Fibroblast of the aortic adventitia (primary cell): Measurements from ENCODE around the gene CAMTA2. TPM values are rescaled to one million over a fixed set of nuclear protein-coding genes. Genes with fewer than 3 reads are reported as not detected.

ENCODE experiments used
- DNase-seq: peaks from one replicate; pipeline ENCODE4 v3.0.0-alpha.2; 2010; ENCODE audit warnings: low read depth
- H3K4me3 ChIP-seq: 2 replicates; pipeline ENCODE4 v1.5.1; 2011; ENCODE audit warnings: low read depth, mild to moderate bottlenecking, control low read depth, low read length, moderate library complexity
- CTCF ChIP-seq: IDR thresholded peaks from 2 replicates; pipeline ENCODE4 v1.5.1; 2011; ENCODE audit warnings: mild to moderate bottlenecking, low read length, control low read depth, inconsistent platforms; ENCODE audit not compliant: insufficient read depth
- total RNA-seq: library from RNA; depleted of rRNA; stranded (reverse); fragments of >200 nt; gene quantifications from 2 replicates; pipeline ENCODE4 v1.2.3, GENCODE V29; 2012; ENCODE audit warnings: low replicate concordance

Gene CAMTA2
- total RNA-seq, 1 donor: 21.1 TPM

DNA sequence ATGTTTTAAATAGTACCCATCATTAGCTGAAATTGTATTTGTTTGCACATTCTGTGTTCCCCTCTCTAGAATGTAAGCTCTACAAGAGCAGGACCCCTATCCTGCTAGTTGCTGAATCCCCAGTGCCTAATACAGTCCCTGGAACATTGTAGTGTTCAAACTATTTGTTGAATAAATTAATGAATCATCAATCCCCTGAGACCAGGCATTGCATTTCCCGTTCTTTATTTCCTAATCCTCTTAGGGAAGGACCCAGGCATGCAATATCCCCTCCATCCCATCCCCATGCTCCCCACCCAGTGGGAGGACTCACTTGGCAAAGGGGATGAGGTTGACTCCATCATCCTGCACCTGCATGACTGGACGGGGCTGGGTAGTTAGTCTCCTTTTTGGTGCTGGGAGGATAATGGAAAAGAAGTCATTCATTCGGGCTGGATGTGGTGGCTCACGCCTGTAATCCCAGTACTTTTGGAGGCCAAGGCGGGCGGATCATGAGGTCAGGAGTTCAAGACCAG, 6.7 kb upstream of the CAMTA2 start:
- no peak for TF ChIP-seq CTCF
- DNase-seq: no peak
- no peak overlapping the region for H3K4me3 ChIP-seq

- H3K4me3 ChIP-seq: peak overlapping the region; percentile 86
- no peak for TF ChIP-seq CTCF
- no peak for DNase-seq
These were observed 492 bp upstream of the CAMTA2 start for GRCh38 chr17:4987767-4988567.

DNA sequence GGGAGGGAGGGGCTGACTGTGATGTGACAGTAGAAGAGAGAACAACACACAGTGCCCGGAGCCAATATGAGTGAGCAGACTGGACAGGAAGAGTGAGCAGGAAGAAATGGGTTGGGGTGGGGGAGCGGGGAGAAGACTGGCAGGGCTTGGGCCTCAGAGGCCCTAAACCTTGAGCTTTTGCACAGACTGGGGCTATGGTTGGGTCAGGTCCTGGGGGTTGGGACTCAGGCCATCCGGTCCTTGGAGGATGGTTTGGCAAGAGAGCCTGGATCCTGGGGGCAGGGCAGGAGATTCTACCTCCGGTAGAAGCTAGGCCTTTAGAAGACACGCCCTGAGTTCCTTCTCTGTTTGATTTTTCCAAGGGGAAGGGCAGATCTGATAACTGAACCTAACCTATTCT, 1.1 kb downstream of the CAMTA2 start:
- no peak for TF ChIP-seq CTCF
- H3K4me3 ChIP-seq: peak overlapping the region; percentile 86
- no peak for DNase-seq

- no peak overlapping the region for H3K4me3 ChIP-seq
- DNase-seq: no peak
- TF ChIP-seq CTCF: no peak
These were observed 5.2 kb downstream of the CAMTA2 start for GRCh38 chr17:4982305-4982704.

DNA sequence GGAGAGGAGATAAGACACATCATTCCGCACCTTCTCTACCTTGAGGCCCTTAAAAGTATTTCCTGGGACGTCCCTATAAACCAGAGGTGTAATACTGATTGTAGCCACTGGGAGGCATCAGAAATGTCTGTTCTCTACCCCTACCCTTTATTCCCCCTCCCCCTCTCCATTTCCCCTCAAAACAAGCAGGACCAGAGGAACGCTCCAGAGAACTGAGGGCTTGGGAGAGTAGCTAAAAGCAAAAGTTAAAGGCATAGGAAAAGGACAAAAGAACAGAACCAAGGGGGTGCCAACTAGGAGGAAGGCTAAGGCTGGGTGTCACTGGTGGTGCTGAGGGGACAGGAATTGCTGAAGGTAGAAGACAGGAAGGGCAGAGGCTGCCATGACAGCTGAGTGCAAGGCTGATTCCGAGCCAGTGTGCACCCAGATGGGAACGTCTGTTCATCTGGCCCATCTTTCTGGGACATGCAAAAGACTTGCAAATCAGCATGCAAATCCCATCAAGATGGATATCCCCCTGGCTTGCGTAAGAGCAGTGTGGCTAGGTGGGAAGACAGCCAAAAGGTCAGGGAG, 6.7 kb downstream of the CAMTA2 start:
- DNase-seq: peak; percentile 62
- TF ChIP-seq CTCF: peak; percentile 72
- no peak overlapping the region for H3K4me3 ChIP-seq

DNA sequence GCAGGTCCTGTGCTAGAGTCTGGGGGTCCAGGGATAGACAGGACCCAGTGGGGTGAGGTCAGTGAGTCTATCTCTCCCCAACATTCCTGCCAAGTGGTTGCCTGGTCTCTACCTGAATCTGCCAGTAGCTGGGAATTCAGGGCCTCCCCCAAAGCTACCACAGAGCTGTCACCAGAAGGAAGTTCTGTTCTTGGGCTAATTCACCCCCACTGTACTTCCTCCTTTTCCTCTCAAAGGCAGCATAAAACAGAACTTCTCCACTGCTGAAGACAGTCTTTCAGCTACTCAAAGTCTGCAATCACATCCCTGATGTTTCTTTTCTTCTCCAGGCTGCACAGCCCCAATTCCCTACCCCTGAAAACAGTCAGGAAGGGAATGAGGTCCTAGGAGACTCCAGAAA, 8.7 kb downstream of the CAMTA2 start:
- no peak overlapping the region for H3K4me3 ChIP-seq
- no peak for DNase-seq
- no peak for TF ChIP-seq CTCF
